GM12873 (cell line): ENCODE data around the gene NFATC1.

Experiments used
- CTCF ChIP-seq: IDR thresholded peaks from 2 replicates; pipeline ENCODE4 v1.5.1; 2012; ENCODE audit warnings: low read depth, mild to moderate bottlenecking, moderate library complexity, low read length, control low read depth; ENCODE audit not compliant: insufficient read depth; ENCODE audit errors: missing control alignments

Gene NFATC1

GRCh38 chr18:79418236-79418635 is 22.5 kb downstream of the NFATC1 start:
- no peak for TF ChIP-seq CTCF

- TF ChIP-seq CTCF = no peak
Observed at GRCh38 chr18:79418642-79419041, 22.9 kb downstream of the NFATC1 start.

GRCh38 chr18:79420033-79420745 is 24.5 kb downstream of the NFATC1 start:
- TF ChIP-seq CTCF = no peak

GRCh38 chr18:79421275-79421857 is 25.6 kb downstream of the NFATC1 start:
- no peak for TF ChIP-seq CTCF

- TF ChIP-seq CTCF = no peak
Observed at GRCh38 chr18:79422022-79422782, 26.5 kb downstream of the NFATC1 start.

- TF ChIP-seq CTCF = no peak
Observed at GRCh38 chr18:79422783-79423165, 27.0 kb downstream of the NFATC1 start.
